Left kidney (tissue), 2 donors: Measurements from ENCODE around the gene EID1. TPM values are rescaled to one million over a fixed set of nuclear protein-coding genes. Genes with fewer than 3 reads are reported as not detected.
"Not testable (repeated sequence)": the region's sequence is repeated elsewhere in the genome, so short reads cannot be mapped to it uniquely, and the experiment has no call there.

Source experiments
- DNase-seq: peaks from one replicate; pipeline ENCODE4 v3.0.0-alpha.2; 2013
- polyA plus RNA-seq: library from polyadenylated mRNA; unstranded; fragments of 120-200 nt; gene quantifications from one replicate; pipeline ENCODE4 v1.2.1, GENCODE V29; 2013; ENCODE audit not compliant: insufficient read length

The EID1 gene
- polyA plus RNA-seq, 1 donor: 279 TPM

- DNase-seq: no peak
Measured at GRCh38 chr15:48905847-48906246, 27.9 kb downstream of the EID1 start.

DNA sequence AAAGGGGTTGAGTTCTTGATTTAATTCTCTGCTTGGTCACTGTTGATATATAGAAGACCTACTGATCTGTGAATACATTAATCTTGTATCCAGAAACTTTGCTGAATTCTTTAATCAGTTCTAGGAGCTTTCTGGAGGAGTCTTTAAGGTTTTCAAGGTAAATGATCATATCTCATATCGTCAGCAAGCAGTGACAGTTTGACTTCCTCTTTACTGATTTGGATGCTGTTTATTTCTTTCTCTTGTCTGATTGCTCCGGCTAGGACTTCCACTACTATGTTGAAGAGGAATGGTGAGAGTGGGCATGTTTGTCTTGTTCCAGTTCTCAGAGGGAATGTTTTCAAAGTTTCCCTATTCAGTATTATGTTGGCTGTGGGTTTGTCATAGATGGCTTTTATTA is 31.4 kb downstream of the EID1 start:
- DNase-seq: not testable (repeated sequence)

- not testable (repeated sequence) for DNase-seq
Measured at GRCh38 chr15:48910554-48910953, 32.6 kb downstream of the EID1 start.

DNA sequence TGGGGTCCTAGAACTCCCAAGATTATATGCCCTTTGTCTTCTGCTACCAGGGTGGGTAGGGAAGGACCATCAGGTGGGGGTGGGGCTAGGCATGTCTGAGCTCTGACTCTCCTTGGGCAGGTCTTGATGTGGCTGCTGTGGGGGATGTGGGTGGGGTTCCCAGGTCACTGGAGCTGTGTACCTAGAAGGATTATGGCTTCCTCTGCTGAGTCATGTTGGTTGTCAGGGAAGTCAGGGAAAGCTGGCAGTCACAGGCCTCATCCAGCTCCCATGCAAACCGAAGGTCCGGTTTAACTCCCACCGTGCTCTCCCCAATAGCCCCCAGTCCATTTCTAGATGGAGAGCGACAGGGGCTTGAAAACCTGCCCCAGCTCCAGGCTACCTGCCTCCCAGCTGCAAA is 35.2 kb downstream of the EID1 start:
- no peak for DNase-seq

DNA sequence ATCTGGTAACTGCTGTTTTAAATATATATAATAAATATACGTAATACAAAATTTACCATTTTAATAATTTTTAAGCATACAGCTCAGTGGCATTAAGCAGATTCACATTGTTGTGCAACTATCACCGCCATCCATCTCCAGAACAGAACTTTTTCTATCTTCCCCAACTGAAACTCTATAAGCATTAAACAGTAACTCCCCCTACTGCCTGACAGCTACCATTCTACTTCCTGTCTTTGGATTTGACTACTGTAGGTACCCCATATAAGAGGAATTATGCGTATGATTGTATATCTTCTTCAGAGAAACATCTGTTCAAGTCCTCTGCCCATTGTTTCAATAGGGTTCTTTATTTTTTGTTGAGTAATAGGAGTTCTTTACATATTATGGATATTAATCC is 36.8 kb downstream of the EID1 start:
- DNase-seq: no peak

GRCh38 chr15:48915861-48916260 is 37.9 kb downstream of the EID1 start:
- DNase-seq: no peak

- no peak for DNase-seq
Measured at GRCh38 chr15:48916721-48917120, 38.8 kb downstream of the EID1 start.

- DNase-seq: no peak
Measured at GRCh38 chr15:48922046-48922445, 44.1 kb downstream of the EID1 start.

DNA sequence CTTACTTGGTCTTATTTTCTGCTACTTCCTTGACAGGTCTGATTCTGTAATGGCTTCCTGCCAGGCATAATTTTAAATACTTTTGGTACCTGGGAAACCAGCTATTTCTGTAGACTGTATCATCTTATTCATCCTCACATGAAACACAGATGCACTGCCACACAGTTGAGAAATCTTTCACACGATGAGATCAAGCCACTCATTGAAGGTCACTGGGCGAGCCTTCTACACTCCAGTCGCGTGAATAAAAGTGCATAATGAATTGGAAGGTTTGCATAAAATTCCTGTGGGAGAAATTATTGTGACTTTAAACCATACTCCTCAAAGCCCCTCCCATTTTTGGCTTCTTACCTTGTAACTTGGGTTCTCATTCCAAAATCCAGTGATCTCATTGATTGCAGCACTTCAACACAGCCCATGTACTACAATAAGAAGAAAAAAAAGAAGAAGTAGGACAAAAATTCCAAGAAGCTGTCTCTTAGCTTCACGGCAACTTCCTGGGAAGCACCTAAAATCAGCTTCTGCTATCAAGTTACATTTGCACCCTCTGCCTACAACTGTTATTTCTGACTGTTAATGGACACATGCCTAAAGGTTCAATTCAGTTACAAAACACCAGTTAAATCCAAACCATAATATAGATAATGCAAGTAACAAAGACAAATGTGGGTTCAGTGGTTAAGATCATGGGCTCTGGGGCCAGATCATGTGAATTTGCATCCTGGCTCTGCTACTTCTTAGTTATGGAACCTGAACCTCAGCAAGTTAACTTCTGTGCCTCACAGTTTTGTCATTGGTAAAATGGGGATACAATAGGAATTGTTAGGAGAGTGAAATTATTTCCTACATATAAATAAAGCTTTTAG is 46.8 kb downstream of the EID1 start:
- DNase-seq: no peak

DNA sequence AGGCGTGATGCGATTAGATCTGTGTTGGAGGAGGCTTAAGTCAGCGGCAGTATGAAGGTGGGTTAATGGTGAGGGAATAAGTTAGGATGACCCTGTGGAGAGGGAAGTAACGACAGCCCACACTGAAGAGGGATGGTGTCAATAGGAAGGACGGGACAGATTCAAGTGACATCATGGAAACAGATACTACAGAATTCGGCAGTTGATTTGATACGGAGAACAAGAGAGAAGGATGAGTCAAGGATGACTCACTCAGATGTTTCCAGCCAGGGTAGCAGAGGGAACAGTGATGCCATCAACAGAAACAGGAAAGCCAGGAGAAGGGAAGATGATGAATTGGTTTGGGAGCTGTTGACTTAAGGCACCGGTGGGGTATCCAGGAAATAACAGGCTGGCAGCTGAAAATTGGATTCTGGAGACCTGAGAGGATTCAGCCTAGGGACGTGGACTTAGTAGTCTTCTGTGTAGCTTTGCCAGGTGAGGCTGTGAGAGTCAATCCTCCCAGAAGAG is 47.8 kb downstream of the EID1 start:
- no peak for DNase-seq

GRCh38 chr15:48928877-48929538 is 51.1 kb downstream of the EID1 start:
- no peak for DNase-seq

- DNase-seq: no peak
Measured at GRCh38 chr15:48929661-48930060, 51.7 kb downstream of the EID1 start.

Other genes with a start within 250 kb of the EID1 start
- gene FBN1, start 232.4 kb upstream of the EID1 start, polyA plus RNA-seq: 98.2 TPM
- 14.6 TPM for gene CEP152, start 67.1 kb upstream of the EID1 start, polyA plus RNA-seq
- 3.1 TPM for gene SHC4, start 85.8 kb downstream of the EID1 start, polyA plus RNA-seq
- gene SECISBP2L, start 168.3 kb downstream of the EID1 start, polyA plus RNA-seq: 73.8 TPM